IMR-90 (cell line): ENCODE results near the gene ARPC5. TPM values are rescaled to one million over a fixed set of nuclear protein-coding genes. Genes with fewer than 3 reads are reported as not detected.
"Not testable (repeated sequence)": the region's sequence is repeated elsewhere in the genome, so short reads cannot be mapped to it uniquely, and the experiment has no call there.

Source experiments
- ATAC-seq: fragments of 200-7000 bp; cut with Tn5 transposase; 2 replicates; pipeline ENCODE4 v1.9.1; 2020; ENCODE audit warnings: low read depth, mild to moderate bottlenecking, moderate library complexity
- BruUV-seq: library from RNA; stranded (reverse); fragments of 400-500 nt; replicated peaks from 2 replicates; lab custom pipeline; 2021; lab: Mats Ljungman, UMichigan
- CTCF ChIA-PET: fragments of 300-600 bp; formaldehyde crosslinking; extraction: SDS; loops from one replicate; lab custom pipeline; 2021; ENCODE audit warnings: antibody characterized with exemption; lab: Yijun Ruan, JAX
- POLR2A ChIA-PET: fragments of 300-600 bp; sonication (Branson Sonifier 250); formaldehyde crosslinking; loops from one replicate; lab custom pipeline; 2022; ENCODE audit warnings: antibody characterized with exemption; ENCODE audit not compliant: unreplicated experiment; lab: Charles Lee
- DNase-seq: peaks from one replicate; pipeline ENCODE4 v3.0.0; 2013
- H2AFZ ChIP-seq: replicated peaks from 2 replicates; pipeline ENCODE3; 2013; ENCODE audit warnings: low read length, mild to moderate bottlenecking; ENCODE audit not compliant: poor library complexity
- H2AK5ac ChIP-seq: 2 replicates; pipeline ENCODE4 v1.6.1; 2013; ENCODE audit warnings: low read depth, low read length, inconsistent platforms
- H2AK9ac ChIP-seq: replicated peaks from 2 replicates; pipeline ENCODE3; 2013; ENCODE audit warnings: mild to moderate bottlenecking, low read depth, low read length, moderate library complexity; ENCODE audit not compliant: poor library complexity
- H2BK120ac ChIP-seq: 2 replicates; pipeline ENCODE4 v1.6.1; 2013; ENCODE audit warnings: low read depth, low read length, inconsistent platforms
- H2BK15ac ChIP-seq: 3 replicates; pipeline ENCODE4 v1.6.1; 2013; ENCODE audit warnings: low read depth, low read length, inconsistent platforms
- H2BK20ac ChIP-seq: 2 replicates; pipeline ENCODE4 v1.6.1; 2013; ENCODE audit warnings: low read depth, mild to moderate bottlenecking, inconsistent platforms, low read length, moderate library complexity
- H2BK5ac ChIP-seq: 2 replicates; pipeline ENCODE4 v1.6.1; 2013; ENCODE audit warnings: mild to moderate bottlenecking, low read depth, low read length, inconsistent platforms; ENCODE audit not compliant: poor library complexity, severe bottlenecking
- H3K14ac ChIP-seq: replicated peaks from 2 replicates; pipeline ENCODE4 v1.6.1; 2013; ENCODE audit warnings: low read depth, low read length, inconsistent platforms
- H3K18ac ChIP-seq: 2 replicates; pipeline ENCODE4 v1.6.1; 2013; ENCODE audit warnings: low read depth, low read length, control low read depth
- H3K23ac ChIP-seq: 2 replicates; pipeline ENCODE4 v1.6.1; 2013; ENCODE audit warnings: low read depth, low read length, inconsistent platforms
- H3K27ac ChIP-seq: 2 replicates; pipeline ENCODE4 v1.5.1; 2013; ENCODE audit warnings: mild to moderate bottlenecking, control low read depth, low read length; ENCODE audit not compliant: insufficient read depth
- H3K27me3 ChIP-seq: 2 replicates; pipeline ENCODE4 v1.6.1; 2013; ENCODE audit warnings: low read length; ENCODE audit not compliant: control insufficient read depth, insufficient read depth
- H3K36me3 ChIP-seq: 2 replicates; pipeline ENCODE4 v1.6.1; 2013; ENCODE audit warnings: low read length, mixed read lengths; ENCODE audit not compliant: control insufficient read depth, insufficient read depth
- H3K4ac ChIP-seq: 2 replicates; pipeline ENCODE4 v1.6.1; 2013; ENCODE audit warnings: low read depth, low read length, inconsistent platforms
- H3K4me1 ChIP-seq: 2 replicates; pipeline ENCODE4 v1.6.1; 2013; ENCODE audit warnings: low read length, mixed read lengths; ENCODE audit not compliant: control insufficient read depth, insufficient read depth
- H3K4me2 ChIP-seq: 2 replicates; pipeline ENCODE4 v1.6.1; 2013; ENCODE audit warnings: low read depth, mild to moderate bottlenecking, control low read depth, low read length, moderate library complexity
- H3K4me3 ChIP-seq: 2 replicates; pipeline ENCODE4 v1.5.1; 2013; ENCODE audit warnings: low read depth, mild to moderate bottlenecking, control low read depth, low read length, moderate library complexity; ENCODE audit not compliant: insufficient read depth
- H3K56ac ChIP-seq: 2 replicates; pipeline ENCODE4 v1.6.1; 2013; ENCODE audit warnings: low read length, inconsistent platforms; ENCODE audit not compliant: insufficient read depth; ENCODE audit errors: extremely low read depth
- H3K79me1 ChIP-seq, 2 experiments: 2 replicates each; pipeline ENCODE4 v1.6.1; 2013; ENCODE audit warnings: low read length in 2 of 2, inconsistent platforms in 1 of 2, low read depth in 1 of 2
- H3K9ac ChIP-seq: 2 replicates; pipeline ENCODE4 v1.6.1; 2013; ENCODE audit warnings: low read depth, low read length, control low read depth
- H3K9me1 ChIP-seq: 2 replicates; pipeline ENCODE4 v1.6.1; 2013; ENCODE audit warnings: low read length, inconsistent platforms; ENCODE audit not compliant: insufficient read depth
- H3K9me3 ChIP-seq: 2 replicates; pipeline ENCODE4 v1.6.1; 2013; ENCODE audit warnings: low read length; ENCODE audit not compliant: control insufficient read depth, insufficient read depth
- H4K20me1 ChIP-seq: 2 replicates; pipeline ENCODE4 v1.6.1; 2013; ENCODE audit warnings: low read length, inconsistent platforms; ENCODE audit not compliant: insufficient read depth
- H4K5ac ChIP-seq: 2 replicates; pipeline ENCODE4 v1.6.1; 2013; ENCODE audit warnings: mild to moderate bottlenecking, low read depth, low read length, control low read depth
- H4K8ac ChIP-seq, 2 experiments: 2 replicates each; pipeline ENCODE4 v1.6.1; 2013; ENCODE audit warnings: low read depth in 2 of 2, low read length in 2 of 2, control low read depth in 1 of 2, inconsistent platforms in 1 of 2
- H4K91ac ChIP-seq: 2 replicates; pipeline ENCODE4 v1.6.1; 2013; ENCODE audit warnings: low read depth, low read length, inconsistent platforms; ENCODE audit not compliant: insufficient read depth
- WGBS, 2 experiments: methylation state at CpG; one replicate each; pipeline versions ENCODE4 v1.1.5 to v1.1.7; 2013; ENCODE audit warnings: missing lambda C conversion rate in 2 of 2; ENCODE audit not compliant: insufficient read length in 1 of 2; ENCODE audit errors: extremely low coverage in 2 of 2; 5-methylcytosine and 5-hydroxymethylcytosine counted together
- dilution Hi-C: fragments of 300-500 bp; cut with HindIII; formaldehyde crosslinking; loops from one replicate; pipeline ENCODE4 v1.14.3; 2018; ENCODE audit warnings: low sequenced_read_pairs; ENCODE audit not compliant: unreplicated experiment
- in situ Hi-C: fragments of 300-500 bp; cut with MboI; formaldehyde crosslinking; loops from 3 replicates; pipeline ENCODE4 v1.14.3; 2019; ENCODE audit warnings: low sequenced_read_pairs, inconsistent platforms, mixed read lengths
- intact Hi-C: fragments of 100-400 bp; cut with micrococcal nuclease; formaldehyde crosslinking; loops from 2 replicates; pipeline ENCODE4 v1.10.0; 2022
- polyA plus RNA-seq, 3 experiments: library from polyadenylated mRNA; depleted of rRNA; stranded (reverse); fragments of >200 nt; gene quantifications; 2 replicates each; pipeline ENCODE4 v1.2.3, GENCODE V29; 2012; ENCODE audit warnings: low replicate concordance in 1 of 3
- total RNA-seq: library from RNA; depleted of rRNA; stranded (reverse); fragments of >200 nt; gene quantifications from 2 replicates; pipeline ENCODE4 v1.2.3, GENCODE V29; 2012

The ARPC5 gene
- total and polyA plus RNA-seq, 2 of the 4 experiments (the other 2 are of a cell fraction) = 132 to 212 TPM

GRCh38 chr1:183618202-183618601 lies 17.4 kb downstream of the ARPC5 start:
- H2BK20ac ChIP-seq, H2BK15ac ChIP-seq, BruUV-seq, H3K14ac ChIP-seq, H3K9ac ChIP-seq, H3K36me3 ChIP-seq, H3K9me3 ChIP-seq, H4K8ac ChIP-seq, DNase-seq, H4K20me1 ChIP-seq, H3K4me2 ChIP-seq, H3K4me1 ChIP-seq, ATAC-seq, H4K91ac ChIP-seq, intact Hi-C loops, H2BK120ac ChIP-seq, H2AK5ac ChIP-seq, H2AK9ac ChIP-seq, H4K5ac ChIP-seq, H3K4ac ChIP-seq, POLR2A ChIA-PET, H2AFZ ChIP-seq, H3K56ac ChIP-seq, H3K4me3 ChIP-seq, H3K27me3 ChIP-seq, H3K27ac ChIP-seq, H2BK5ac ChIP-seq, H3K79me1 ChIP-seq, in situ Hi-C loops, H3K23ac ChIP-seq, H3K18ac ChIP-seq, H3K9me1 ChIP-seq, CTCF ChIA-PET, dilution Hi-C loops: not testable (repeated sequence)
- WGBS, 2 experiments = no CpG with 5 or more reads among the region's 5 CpGs

- H3K27me3 ChIP-seq, H4K8ac ChIP-seq, H3K9ac ChIP-seq, H4K91ac ChIP-seq, H3K79me1 ChIP-seq, in situ Hi-C loops, H3K18ac ChIP-seq, POLR2A ChIA-PET, H3K9me3 ChIP-seq, H3K14ac ChIP-seq, H2BK20ac ChIP-seq, H3K23ac ChIP-seq, H2AFZ ChIP-seq, H2AK5ac ChIP-seq, H3K56ac ChIP-seq, H4K5ac ChIP-seq, H4K20me1 ChIP-seq, H2BK120ac ChIP-seq, H2BK15ac ChIP-seq, H3K36me3 ChIP-seq, H2AK9ac ChIP-seq, BruUV-seq, intact Hi-C loops, dilution Hi-C loops, DNase-seq, ATAC-seq, H2BK5ac ChIP-seq, H3K4me3 ChIP-seq, CTCF ChIA-PET, H3K27ac ChIP-seq, H3K4me2 ChIP-seq, H3K4ac ChIP-seq: not testable (repeated sequence)
- WGBS, 2 experiments = no CpG with 5 or more reads among the region's 3 CpGs
- Histone ChIP-seq H3K4me1 (peaks cover 17% of the 10 kb centered on the region), H3K9me1 (peaks cover 12% of the 10 kb centered on the region)
Observed at GRCh38 chr1:183612975-183613374, 22.6 kb downstream of the ARPC5 start.
